HepG2 (cell line): ENCODE data around the gene IL12A. TPM values are rescaled to one million over a fixed set of nuclear protein-coding genes. Genes with fewer than 3 reads are reported as not detected.
A peak's percentile ranks its signal among the peaks of the same experiment; 100 is the strongest.

Experiments
- ATAC-seq: fragments of 200-7000 bp; cut with Tn5 transposase; 3 replicates; pipeline ENCODE4 v1.9.1; 2020; ENCODE audit warnings: mild to moderate bottlenecking, moderate library complexity
- BruUV-seq: library from RNA; stranded (reverse); fragments of 400-500 nt; replicated peaks from 2 replicates; lab custom pipeline; 2021; lab: Mats Ljungman, UMichigan
- CTCF ChIA-PET: fragments of 300-600 bp; formaldehyde crosslinking; extraction: SDS; loops from one replicate; lab custom pipeline; 2021; ENCODE audit warnings: low total read pairs, inconsistent platforms, low intra/inter-chr PET ratio; lab: Yijun Ruan, JAX
- POLR2A ChIA-PET: fragments of 350-600 bp; sonication (Branson Sonifier 250); formaldehyde crosslinking; loops from one replicate; lab custom pipeline; 2020; ENCODE audit warnings: antibody characterized with exemption, inconsistent platforms; lab: Yijun Ruan, JAX
- DNase-seq: peaks from one replicate; pipeline ENCODE4 v3.0.0-alpha.2; 2015; ENCODE audit warnings: low spot score
- FAIRE-seq: peaks from 3 replicates; lab custom pipeline; 2011; peaks lifted over from hg19 to GRCh38; lab: Jason Lieb, UNC
- H2AFZ ChIP-seq: one replicate; pipeline ENCODE4 v1.6.1; 2011; ENCODE audit warnings: low read length, inconsistent platforms
- H3K27ac ChIP-seq: fragments of 300-600 bp; 3 replicates; pipeline ENCODE4 v1.8.0; 2011; ENCODE audit warnings: mixed run types, mild to moderate bottlenecking, mixed read lengths, low read length, inconsistent platforms; ENCODE audit not compliant: insufficient read depth; ENCODE audit errors: extremely low read length
- H3K27me3 ChIP-seq, 2 experiments: fragments of 200-600 bp in 1 of 2; 2 replicates in 1 of 2; 3 replicates in 1 of 2; pipeline versions ENCODE4 v1.6.0 to v1.8.0; 2011; ENCODE audit warnings: low read length in 2 of 2, mild to moderate bottlenecking in 2 of 2, moderate library complexity in 2 of 2, inconsistent platforms in 1 of 2; ENCODE audit not compliant: insufficient read depth in 2 of 2, control insufficient read depth in 1 of 2
- H3K36me3 ChIP-seq, 2 experiments: fragments of 200-600 bp in 1 of 2; replicated peaks in 1 of 2; 2 replicates in 1 of 2; 3 replicates in 1 of 2; pipeline versions ENCODE4 v1.5.1 to v1.8.0; 2011; ENCODE audit warnings: low read length in 2 of 2, inconsistent platforms in 1 of 2; ENCODE audit not compliant: insufficient read depth in 2 of 2, control insufficient read depth in 1 of 2
- H3K4me1 ChIP-seq: 2 replicates; pipeline ENCODE4 v1.5.1; 2012; ENCODE audit warnings: low read length, inconsistent platforms; ENCODE audit not compliant: insufficient read depth
- H3K4me2 ChIP-seq: 2 replicates; pipeline ENCODE4 v1.6.0; 2011; ENCODE audit warnings: low read depth, low read length, inconsistent platforms
- H3K4me3 ChIP-seq, 3 experiments: fragments of 200-600 bp in 1 of 3; sonication (generic), shearing (Covaris generic) in 1 of 3; replicated peaks in 1 of 3; 2 replicates each; pipeline ENCODE4 v1.5.1; 2011 to 2016; ENCODE audit warnings: low read length in 3 of 3, inconsistent platforms in 2 of 3, low read depth in 2 of 3, mild to moderate bottlenecking in 2 of 3, control low read depth in 1 of 3, mixed read lengths in 1 of 3; ENCODE audit not compliant: insufficient read depth in 1 of 3
- H3K79me2 ChIP-seq: one replicate; pipeline ENCODE4 v1.6.1; 2011; ENCODE audit warnings: low read length, inconsistent platforms; ENCODE audit not compliant: insufficient read depth
- H3K9ac ChIP-seq: 2 replicates; pipeline ENCODE4 v1.6.0; 2011; ENCODE audit warnings: mild to moderate bottlenecking, low read depth, low read length, inconsistent platforms; ENCODE audit not compliant: insufficient read depth
- H3K9me3 ChIP-seq: 2 replicates; pipeline ENCODE4 v1.5.1; 2012; ENCODE audit warnings: mild to moderate bottlenecking, low read length
- H4K20me1 ChIP-seq: 2 replicates; pipeline ENCODE4 v1.6.0; 2011; ENCODE audit warnings: inconsistent platforms, mild to moderate bottlenecking, low read length, moderate library complexity; ENCODE audit not compliant: insufficient read depth
- ATF3 ChIP-seq: sonication (generic); formaldehyde crosslinking; IDR thresholded peaks from 2 replicates; pipeline ENCODE4 v1.4.0; 2020; ENCODE audit warnings: missing genetic modification reagents
- CHCHD3 ChIP-seq: sonication (generic); formaldehyde crosslinking; IDR thresholded peaks from 2 replicates; pipeline ENCODE4 v1.8.0; 2022; ENCODE audit warnings: mild to moderate bottlenecking, missing genetic modification reagents, moderate library complexity
- FOXM1 ChIP-seq: sonication (generic); formaldehyde crosslinking; IDR thresholded peaks from 2 replicates; pipeline ENCODE4 v1.5.0; 2020; ENCODE audit warnings: missing genetic modification reagents
- HINFP ChIP-seq: sonication (generic); formaldehyde crosslinking; IDR thresholded peaks from 2 replicates; pipeline ENCODE4 v1.4.0; 2020; ENCODE audit warnings: low read depth, mild to moderate bottlenecking, missing genetic modification reagents
- HMGXB4 ChIP-seq, 2 experiments: sonication (generic) in 1 of 2; formaldehyde crosslinking in 1 of 2; IDR thresholded peaks; 2 replicates each; pipeline versions ENCODE4 v1.4.0 to v1.6.1; 2018 to 2020; ENCODE audit warnings: missing genetic modification reagents in 2 of 2, borderline replicate concordance in 1 of 2, low read depth in 1 of 2, mild to moderate bottlenecking in 1 of 2, missing biosample characterization in 1 of 2
- HNRNPLL ChIP-seq: fragments of 200-400 bp; formaldehyde crosslinking; IDR thresholded peaks from 2 replicates; pipeline ENCODE4 v1.6.1; 2017; ENCODE audit warnings: mild to moderate bottlenecking, low read depth, low read length; ENCODE audit not compliant: poor library complexity, severe bottlenecking
- MIER3 ChIP-seq: IDR thresholded peaks from 2 replicates; pipeline ENCODE4 v1.6.1; 2016; ENCODE audit warnings: missing compliant biosample characterization, borderline replicate concordance
- ZNF280B ChIP-seq: sonication (generic); formaldehyde crosslinking; IDR thresholded peaks from 2 replicates; pipeline ENCODE4 v1.5.0; 2020; ENCODE audit warnings: missing genetic modification reagents, mild to moderate bottlenecking, borderline replicate concordance
- ZNF331 ChIP-seq: sonication (generic); formaldehyde crosslinking; IDR thresholded peaks from 2 replicates; pipeline ENCODE4 v1.4.0; 2020; ENCODE audit warnings: missing genetic modification reagents
- ZNF557 ChIP-seq: sonication (generic); formaldehyde crosslinking; IDR thresholded peaks from 2 replicates; pipeline ENCODE4 v1.4.0; 2020; ENCODE audit warnings: missing genetic modification reagents
- ZNF737 ChIP-seq: sonication (generic); formaldehyde crosslinking; IDR thresholded peaks from 2 replicates; pipeline ENCODE4 v1.5.0; 2020; ENCODE audit warnings: missing genetic modification reagents, mild to moderate bottlenecking, borderline replicate concordance
- ZSCAN20 ChIP-seq: sonication (generic); formaldehyde crosslinking; IDR thresholded peaks from 2 replicates; pipeline ENCODE4 v1.4.0; 2020; ENCODE audit warnings: missing genetic modification reagents, mild to moderate bottlenecking, borderline replicate concordance
- ZSCAN29 ChIP-seq: sonication (generic); formaldehyde crosslinking; conservative IDR thresholded peaks from 2 replicates; pipeline ENCODE4 v1.4.0; 2020; ENCODE audit warnings: mild to moderate bottlenecking, missing genetic modification reagents
- WGBS: methylation state at CpG from one replicate; pipeline ENCODE4 v1.1.6; 2017; ENCODE audit warnings: low lambda C conversion rate; 5-methylcytosine and 5-hydroxymethylcytosine counted together
- in situ Hi-C: cut with HindIII; loops from 2 replicates; pipeline ENCODE4 v1.10.0; 2017; ENCODE audit warnings: low pct_unique_long_range_greater_than_20kb; ENCODE audit not compliant: extremely low pct_ligation_motif_present
- intact Hi-C: fragments of 100-400 bp; cut with micrococcal nuclease; formaldehyde crosslinking; loops from one replicate; pipeline ENCODE4 v1.10.0; 2022; ENCODE audit not compliant: unreplicated experiment
- polyA plus RNA-seq, 8 experiments: library from polyadenylated mRNA; depleted of rRNA in 3 of 8; stranded (reverse) in 7 of 8; unstranded in 1 of 8; fragments of >200 nt; fragmentation: Illumina TruSeq in 4 of 8; extraction: Trizol in 4 of 8; gene quantifications; 2 replicates each; pipeline versions ENCODE4 v1.2.1 to v1.2.3, GENCODE V29; 2011 to 2016; ENCODE audit warnings: low read depth in 4 of 8, missing spikeins in 1 of 8, mixed read lengths in 1 of 8; ENCODE audit not compliant: insufficient read depth in 1 of 8
- total RNA-seq, 5 experiments: library from RNA; depleted of rRNA; stranded (reverse); fragments of >200 nt; fragmentation: Illumina TruSeq; extraction: Trizol; gene quantifications; 2 replicates each; pipeline ENCODE4 v1.2.3, GENCODE V29; 2016; ENCODE audit warnings: low read depth in 1 of 5

IL12A gene
- total and polyA plus RNA-seq, 2 of the 13 experiments (the other 11 are each of a cell fraction or from before 2014, with no cell fraction given) = 0.36 to 1.1 TPM

- H3K4me2 ChIP-seq = peak overlapping the region; percentile 60
- ChIA-PET POLR2A (interaction anchor here (0.8 to 2.6 kb wide), 4 partner anchors 10 to 49 kb away, joined by 4 to 24 read pairs (median 5); partner anchors contain the start of gene IL12A), CTCF (no interaction called here)
- H2AFZ ChIP-seq = no peak overlapping the region
- WGBS = 3% methylated on average over 3 of the region's 3 CpGs
- intact Hi-C loops = no loop called here
- in situ Hi-C loops = loop anchor here (25.0 kb wide), 1 partner anchor 716 kb away; no protein-coding TSS in a partner anchor
- H3K27ac ChIP-seq = peak overlapping the region; percentile 74
- peak; percentile 80 for DNase-seq
- H4K20me1 ChIP-seq = no peaks in the 10 kb centered on the region
- no peaks in the 10 kb centered on the region for H3K36me3 ChIP-seq
- no peaks in the 10 kb centered on the region for H3K79me2 ChIP-seq
- peak overlapping the region; percentile 63 for H3K9ac ChIP-seq
- peak; percentile 99 for ATAC-seq
- BruUV-seq = no TSS peak
- peak; percentile 80 for FAIRE-seq
- peaks cover 38% of the 10 kb centered on the region for H3K4me1 ChIP-seq
- peak overlapping the region in 2 of 3 experiments; percentile 1 to 32; a peak in 1 of 6 replicates for H3K4me3 ChIP-seq
- no peaks in the 10 kb centered on the region for H3K27me3 ChIP-seq
- no peaks in the 10 kb centered on the region for H3K9me3 ChIP-seq
- TF ChIP-seq ZSCAN20 (CRISPR knock-in tag) (no peak), ZNF557 (CRISPR knock-in tag) (no peak), MIER3 (CRISPR knock-in tag) (no peak), HINFP (no peak), HMGXB4 (CRISPR knock-in tag; IDR thresholded peaks at IDR 0.05; ENCODE audit: borderline replicate concordance in 1 of 2, low read depth in 1 of 2) (no peak), ZSCAN29 (CRISPR knock-in tag) (no peak), ZNF331 (peak; percentile 13; the same call in 1 of the 2 replicates), FOXM1 (no peak), ZNF280B (CRISPR knock-in tag) (no peak), ATF3 (CRISPR knock-in tag) (no peak), CHCHD3 (CRISPR knock-in tag) (no peak), ZNF737 (CRISPR knock-in tag) (no peak), HNRNPLL (no peak)
Observed at GRCh38 chr3:159978353-159978752, 10.3 kb upstream of the IL12A start.
